ENCODE data around the gene HOMER1.

- TF ChIP-seq CTCF (conservative IDR thresholded peaks at IDR 0.05; ENCODE audit: low read depth, low read length) (no peak), CEBPB (IDR thresholded peaks at IDR 0.05; ENCODE audit: low read depth, low read length) (peak; percentile 95), BHLHE40 (IDR thresholded peaks at IDR 0.05; ENCODE audit: low read depth, low read length) (no peak), SMC3 (IDR thresholded peaks at IDR 0.05; ENCODE audit: low read depth, low read length) (no peak), POLR2A (IDR thresholded peaks at IDR 0.05; ENCODE audit: low read depth, low read length) (no peak), USF2 (IDR thresholded peaks at IDR 0.05; ENCODE audit: low read depth, low read length) (no peak), RCOR1 (IDR thresholded peaks at IDR 0.05; ENCODE audit: insufficient replicate concordance, low read length) (no peak), ELK1 (IDR thresholded peaks at IDR 0.05; ENCODE audit: borderline replicate concordance, low read depth, low read length) (no peak), RAD21 (IDR thresholded peaks at IDR 0.05; ENCODE audit: low read length) (no peak), RFX5 (IDR thresholded peaks at IDR 0.05; ENCODE audit: low read depth, low read length) (no peak), NFE2L2 (IDR thresholded peaks at IDR 0.05; ENCODE audit: low read depth, low read length) (no peak), MAFK (IDR thresholded peaks at IDR 0.05; ENCODE audit: low read depth, low read length) (no peak), MXI1 (IDR thresholded peaks at IDR 0.05; ENCODE audit: borderline replicate concordance, low read depth, low read length) (no peak)
Measured at GRCh38 chr5:79436224-79436623, 77.7 kb downstream of the HOMER1 start.
